GM20000 (cell line): Measurements from ENCODE around the gene ACP1.

ENCODE experiments used
- DNase-seq: peaks from one replicate; pipeline ENCODE4 v3.0.0; 2012; ENCODE audit warnings: low spot score
- TF ChIP-seq, protein P1 (sequence below): IDR thresholded peaks from 2 replicates; pipeline ENCODE4 v1.5.1; 2012; ENCODE audit warnings: mild to moderate bottlenecking, control low read depth; ENCODE audit errors: extremely low read depth, missing control alignments

Gene ACP1

DNA sequence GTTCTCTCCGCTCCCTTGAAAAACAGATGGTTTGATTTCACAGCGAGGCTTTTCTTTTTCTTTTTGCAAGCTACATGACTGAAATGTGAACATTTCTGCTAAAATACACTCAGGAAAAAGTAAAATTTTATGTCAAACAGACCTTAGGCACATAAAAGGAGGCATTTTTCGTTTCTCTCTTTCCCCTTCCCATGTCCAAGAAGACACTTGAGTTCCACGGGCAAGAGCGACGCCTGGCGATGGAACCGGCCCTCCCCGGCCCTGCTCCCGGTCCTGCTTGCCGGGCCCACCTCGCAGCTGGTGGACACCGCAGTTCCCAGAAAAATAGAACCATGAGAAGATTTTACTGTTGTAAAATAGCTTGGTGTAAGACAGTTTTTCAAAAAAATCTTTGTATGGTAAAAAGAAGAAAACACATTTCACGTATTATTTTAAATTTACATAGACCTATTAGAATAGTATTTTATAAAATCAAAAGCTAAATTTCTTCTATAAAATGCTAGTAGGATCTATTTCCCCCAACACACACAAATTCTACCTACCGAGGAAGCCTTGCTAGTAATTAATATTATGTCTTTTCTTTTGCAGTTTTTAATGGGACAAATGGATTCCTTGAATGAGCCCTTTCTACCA is 25.5 kb downstream of the ACP1 start:
- TF ChIP-seq, protein P1, sequence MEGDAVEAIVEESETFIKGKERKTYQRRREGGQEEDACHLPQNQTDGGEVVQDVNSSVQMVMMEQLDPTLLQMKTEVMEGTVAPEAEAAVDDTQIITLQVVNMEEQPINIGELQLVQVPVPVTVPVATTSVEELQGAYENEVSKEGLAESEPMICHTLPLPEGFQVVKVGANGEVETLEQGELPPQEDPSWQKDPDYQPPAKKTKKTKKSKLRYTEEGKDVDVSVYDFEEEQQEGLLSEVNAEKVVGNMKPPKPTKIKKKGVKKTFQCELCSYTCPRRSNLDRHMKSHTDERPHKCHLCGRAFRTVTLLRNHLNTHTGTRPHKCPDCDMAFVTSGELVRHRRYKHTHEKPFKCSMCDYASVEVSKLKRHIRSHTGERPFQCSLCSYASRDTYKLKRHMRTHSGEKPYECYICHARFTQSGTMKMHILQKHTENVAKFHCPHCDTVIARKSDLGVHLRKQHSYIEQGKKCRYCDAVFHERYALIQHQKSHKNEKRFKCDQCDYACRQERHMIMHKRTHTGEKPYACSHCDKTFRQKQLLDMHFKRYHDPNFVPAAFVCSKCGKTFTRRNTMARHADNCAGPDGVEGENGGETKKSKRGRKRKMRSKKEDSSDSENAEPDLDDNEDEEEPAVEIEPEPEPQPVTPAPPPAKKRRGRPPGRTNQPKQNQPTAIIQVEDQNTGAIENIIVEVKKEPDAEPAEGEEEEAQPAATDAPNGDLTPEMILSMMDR = peak; percentile 65
- DNase-seq = peak; percentile 68

DNA sequence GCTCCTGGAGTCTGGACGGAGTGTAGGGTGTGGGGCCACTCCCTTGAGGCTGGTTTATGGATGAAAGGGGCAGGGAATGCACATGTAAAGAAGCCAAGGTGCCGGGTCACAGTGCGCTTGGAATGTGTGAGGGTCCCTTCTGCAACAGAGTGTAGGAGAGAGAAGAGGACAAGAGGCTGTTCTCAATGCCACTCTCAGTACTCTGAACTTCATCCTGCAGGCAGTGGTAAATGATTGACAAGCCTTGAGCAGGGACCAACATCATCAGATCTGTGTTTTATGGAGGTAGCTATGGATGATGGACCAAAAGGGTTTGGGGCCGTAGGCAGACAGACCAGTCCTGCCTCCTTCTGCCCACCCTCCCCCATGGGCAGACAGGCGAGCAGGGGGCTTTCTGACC is 30.3 kb downstream of the ACP1 start:
- DNase-seq = no peak
- TF ChIP-seq, protein P1 = no peak

DNA sequence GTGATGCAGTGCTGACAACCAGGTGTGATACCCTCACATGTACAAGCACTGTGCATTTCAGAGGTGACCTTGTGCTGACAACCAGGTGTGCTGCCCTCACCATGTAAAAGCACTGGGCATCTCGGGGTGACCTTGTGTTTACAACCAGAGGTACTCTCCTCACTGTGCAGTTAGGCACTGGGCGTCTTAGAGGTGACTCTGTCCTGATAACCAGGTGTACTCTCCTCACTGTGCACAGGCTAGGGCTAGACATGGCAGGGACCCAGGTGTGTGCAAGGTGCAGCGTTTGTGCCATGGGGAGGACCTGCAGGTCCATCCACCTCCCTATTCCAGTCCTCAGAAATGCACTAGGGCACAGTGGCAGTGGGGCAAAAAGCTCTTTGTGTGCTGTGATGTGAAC is 31.6 kb downstream of the ACP1 start:
- DNase-seq = no peak
- TF ChIP-seq, protein P1 = no peak

DNA sequence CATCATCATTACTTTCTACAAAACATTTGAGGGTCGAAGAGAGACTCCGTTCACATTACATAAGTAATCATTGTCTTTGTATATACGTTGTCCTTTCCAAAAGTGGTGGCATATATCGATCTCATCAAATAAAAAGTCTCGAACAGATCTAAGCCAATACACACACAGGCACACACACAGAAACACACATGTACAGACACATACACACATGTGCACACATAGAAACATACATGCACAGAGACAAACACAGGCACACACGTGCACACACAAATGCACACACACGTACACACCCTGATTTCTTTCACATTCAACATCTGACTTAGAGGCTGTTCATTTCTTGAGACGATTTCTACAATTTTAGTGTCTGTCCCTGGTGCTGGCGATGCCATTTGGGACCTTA is 40.6 kb downstream of the ACP1 start:
- TF ChIP-seq, protein P1 = no peak
- no peak for DNase-seq

DNA sequence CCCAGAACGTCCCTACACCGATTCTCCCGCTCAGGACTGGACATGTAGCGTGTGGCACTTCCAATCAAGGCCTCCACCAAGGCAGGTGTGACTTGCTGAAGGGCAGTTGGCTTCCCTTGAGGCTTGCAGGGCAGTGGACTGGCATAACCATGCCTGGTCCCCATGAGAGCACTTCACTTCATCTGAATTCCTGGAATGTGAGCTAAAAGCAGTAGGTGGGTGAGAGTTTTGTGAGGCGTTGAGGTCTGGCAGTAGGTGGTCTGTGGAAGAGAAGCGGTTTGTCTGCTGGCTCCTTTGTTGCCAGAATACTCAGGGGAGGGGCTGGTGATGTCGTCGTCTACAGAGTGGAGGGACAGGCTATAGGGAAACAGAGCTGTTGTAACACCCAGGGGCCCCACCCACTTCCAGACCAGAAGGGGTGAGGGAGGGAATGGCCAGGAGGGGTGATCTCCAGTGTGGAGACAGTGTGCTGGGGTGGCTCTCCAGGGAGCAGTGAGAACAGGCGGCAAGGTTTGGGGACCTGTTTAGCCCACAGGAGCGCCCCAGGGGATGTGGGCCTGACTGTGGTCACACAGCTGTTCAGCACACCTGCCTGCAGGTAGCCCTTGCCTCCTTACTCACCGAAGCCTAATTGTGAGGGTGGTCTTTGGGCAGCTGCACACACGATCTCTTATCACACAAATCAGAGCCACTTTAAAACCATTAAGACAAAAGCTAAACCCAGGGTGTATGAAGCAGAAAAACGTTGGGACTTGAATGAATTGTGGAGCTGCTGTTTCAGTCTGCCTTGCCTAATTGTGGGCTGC is 44.6 kb downstream of the ACP1 start:
- no peak for DNase-seq
- TF ChIP-seq, protein P1 = no peak

DNA sequence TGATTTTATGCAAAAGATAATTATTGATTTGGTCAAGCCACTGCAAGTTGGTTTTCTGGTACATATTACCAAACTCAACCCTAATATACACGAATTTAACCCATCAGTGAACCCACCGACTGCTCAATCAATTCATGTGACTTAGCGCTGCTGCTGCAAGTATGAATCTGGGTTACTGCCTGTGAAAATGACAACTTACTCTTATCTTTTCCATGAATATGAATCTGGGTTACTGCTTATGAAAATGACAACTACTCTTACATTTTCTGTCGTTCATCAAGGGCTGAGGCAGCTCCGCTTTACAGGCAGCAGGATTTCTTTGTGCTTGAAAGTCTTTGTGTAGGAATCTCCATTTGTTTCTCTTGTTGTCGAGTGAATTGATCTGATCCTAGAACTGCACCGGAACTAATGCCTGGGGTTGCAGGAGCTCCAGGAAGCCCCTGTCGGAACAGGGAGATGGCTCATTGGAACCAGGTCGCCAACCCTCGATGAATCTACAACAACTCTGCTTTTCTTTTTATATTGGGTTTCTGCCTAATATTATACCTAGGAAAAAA is 45.3 kb downstream of the ACP1 start:
- TF ChIP-seq, protein P1 = no peak
- no peak for DNase-seq

DNA sequence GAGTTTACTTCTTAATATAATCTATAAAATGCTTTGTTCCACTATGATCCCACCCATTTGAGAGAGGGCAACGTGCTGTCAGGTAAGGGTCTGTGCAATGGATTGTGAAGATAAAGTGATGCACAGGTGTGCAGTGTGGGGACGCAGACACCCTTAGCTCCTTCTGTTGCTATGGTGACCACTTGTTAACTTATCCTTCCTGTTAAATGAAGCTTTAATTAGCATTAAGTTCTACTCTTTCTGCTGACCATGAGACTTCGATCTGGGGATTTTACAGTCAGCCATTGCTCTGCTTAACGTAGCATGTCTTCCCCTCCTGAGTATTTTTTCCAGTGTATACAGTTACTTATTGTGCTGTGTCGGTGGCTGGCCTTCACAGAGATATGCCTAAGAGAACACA is 46.2 kb downstream of the ACP1 start:
- no peak for DNase-seq
- TF ChIP-seq, protein P1 = no peak
